Progenitor cell of endocrine pancreas (in vitro differentiated cells): ENCODE data around the gene RCAN2. TPM values are rescaled to one million over a fixed set of nuclear protein-coding genes. Genes with fewer than 3 reads are reported as not detected.

Experiments used
- DNase-seq: peaks from one replicate; pipeline ENCODE4 v3.0.0; 2021; ENCODE audit warnings: low spot score; ENCODE audit not compliant: unreplicated experiment
- H3K27ac Mint-ChIP-seq: 2 replicates; pipeline ENCODE4 v1.8.0; 2021; ENCODE audit warnings: mild to moderate bottlenecking, moderate library complexity, mixed read lengths
- H3K27me3 Mint-ChIP-seq: 2 replicates; pipeline ENCODE4 v1.8.0; 2021; ENCODE audit warnings: mixed read lengths
- H3K36me3 Mint-ChIP-seq: 2 replicates; pipeline ENCODE4 v1.8.0; 2022; ENCODE audit warnings: mixed read lengths; ENCODE audit not compliant: insufficient read depth
- H3K4me1 Mint-ChIP-seq: 2 replicates; pipeline ENCODE4 v1.8.0; 2021; ENCODE audit warnings: low read depth, mixed read lengths
- H3K4me3 Mint-ChIP-seq: 2 replicates; pipeline ENCODE4 v1.8.0; 2021; ENCODE audit warnings: low read depth, mild to moderate bottlenecking, moderate library complexity, mixed read lengths
- H3K9me3 Mint-ChIP-seq: 2 replicates; pipeline ENCODE4 v1.8.0; 2021; ENCODE audit warnings: low read depth, mixed read lengths
- total RNA-seq: library from RNA; stranded (reverse); gene quantifications from 2 replicates; pipeline ENCODE4 v1.2.1, GENCODE V29; 2021
- TF ChIP-seq, protein P1 (sequence below): fragments of 200-600 bp; sonication (generic); IDR thresholded peaks from one replicate; pipeline ENCODE4 v1.5.0; 2021; ENCODE audit warnings: antibody characterized with exemption, mild to moderate bottlenecking; ENCODE audit not compliant: unreplicated experiment

Gene RCAN2
- total RNA-seq, 1 donor from 2014 or later = 23.3 TPM

DNA sequence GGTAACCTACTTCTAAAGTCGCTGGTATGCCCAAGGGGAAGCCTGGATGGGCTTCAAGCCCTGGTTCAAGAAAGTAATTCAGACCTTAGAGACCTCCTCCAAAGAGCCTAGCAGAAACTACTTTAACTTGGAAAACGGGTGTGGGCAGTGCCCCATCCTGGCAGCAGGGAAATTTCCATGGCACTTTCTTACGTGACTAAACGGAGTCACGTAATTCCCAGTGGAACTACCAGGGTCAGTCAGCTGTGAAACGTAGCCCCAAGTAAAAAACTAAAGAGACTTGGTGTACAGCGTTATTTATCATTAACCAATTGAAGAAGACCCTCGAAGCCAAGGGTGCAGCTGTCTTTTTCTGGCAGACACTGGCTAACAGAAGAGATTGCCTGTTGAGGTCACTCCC, 114.0 kb downstream of the RCAN2 start:
- H3K4me3 Mint-ChIP-seq = no peak overlapping the region
- TF ChIP-seq, protein P1, sequence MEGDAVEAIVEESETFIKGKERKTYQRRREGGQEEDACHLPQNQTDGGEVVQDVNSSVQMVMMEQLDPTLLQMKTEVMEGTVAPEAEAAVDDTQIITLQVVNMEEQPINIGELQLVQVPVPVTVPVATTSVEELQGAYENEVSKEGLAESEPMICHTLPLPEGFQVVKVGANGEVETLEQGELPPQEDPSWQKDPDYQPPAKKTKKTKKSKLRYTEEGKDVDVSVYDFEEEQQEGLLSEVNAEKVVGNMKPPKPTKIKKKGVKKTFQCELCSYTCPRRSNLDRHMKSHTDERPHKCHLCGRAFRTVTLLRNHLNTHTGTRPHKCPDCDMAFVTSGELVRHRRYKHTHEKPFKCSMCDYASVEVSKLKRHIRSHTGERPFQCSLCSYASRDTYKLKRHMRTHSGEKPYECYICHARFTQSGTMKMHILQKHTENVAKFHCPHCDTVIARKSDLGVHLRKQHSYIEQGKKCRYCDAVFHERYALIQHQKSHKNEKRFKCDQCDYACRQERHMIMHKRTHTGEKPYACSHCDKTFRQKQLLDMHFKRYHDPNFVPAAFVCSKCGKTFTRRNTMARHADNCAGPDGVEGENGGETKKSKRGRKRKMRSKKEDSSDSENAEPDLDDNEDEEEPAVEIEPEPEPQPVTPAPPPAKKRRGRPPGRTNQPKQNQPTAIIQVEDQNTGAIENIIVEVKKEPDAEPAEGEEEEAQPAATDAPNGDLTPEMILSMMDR = no peak
- H3K9me3 Mint-ChIP-seq = no peaks in the 10 kb centered on the region
- no peak overlapping the region for H3K27ac Mint-ChIP-seq
- H3K27me3 Mint-ChIP-seq = no peaks in the 10 kb centered on the region
- no peak for DNase-seq
- no peaks in the 10 kb centered on the region for H3K36me3 Mint-ChIP-seq
- peaks cover 13% of the 10 kb centered on the region for H3K4me1 Mint-ChIP-seq

DNA sequence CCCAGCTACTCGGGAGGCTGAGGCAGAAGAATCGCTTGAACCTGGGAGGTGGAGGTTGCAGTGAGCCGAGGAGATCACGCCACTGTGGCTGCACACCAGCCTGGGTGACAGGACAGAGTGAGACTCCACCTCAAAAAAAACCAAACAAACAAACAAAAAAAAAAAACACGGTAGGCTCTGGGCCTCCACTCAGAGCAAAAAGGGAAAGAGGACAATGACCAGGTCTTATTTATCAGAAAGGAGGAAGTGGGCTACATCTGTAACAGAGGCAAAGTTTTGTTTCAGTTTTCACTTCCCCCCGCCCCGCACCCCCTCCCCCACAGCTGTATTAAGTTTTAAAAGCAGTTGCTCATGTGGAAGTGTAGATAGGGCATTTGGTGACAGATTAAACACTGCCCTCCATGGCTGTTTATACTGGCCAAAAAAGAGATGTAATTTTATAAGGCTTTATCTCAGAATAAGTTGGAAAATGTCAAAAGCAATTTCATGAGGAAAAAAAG, 114.6 kb downstream of the RCAN2 start:
- H3K4me1 Mint-ChIP-seq = peaks cover 11% of the 10 kb centered on the region
- H3K27ac Mint-ChIP-seq = no peak overlapping the region
- no peak overlapping the region for H3K4me3 Mint-ChIP-seq
- H3K36me3 Mint-ChIP-seq = no peaks in the 10 kb centered on the region
- no peaks in the 10 kb centered on the region for H3K27me3 Mint-ChIP-seq
- no peaks in the 10 kb centered on the region for H3K9me3 Mint-ChIP-seq
- no peak for DNase-seq
- TF ChIP-seq, protein P1 = no peak

- H3K27me3 Mint-ChIP-seq = no peaks in the 10 kb centered on the region
- H3K4me1 Mint-ChIP-seq = no peaks in the 10 kb centered on the region
- H3K4me3 Mint-ChIP-seq = no peak overlapping the region
- TF ChIP-seq, protein P1 = no peak
- H3K9me3 Mint-ChIP-seq = no peaks in the 10 kb centered on the region
- no peak overlapping the region for H3K27ac Mint-ChIP-seq
- no peaks in the 10 kb centered on the region for H3K36me3 Mint-ChIP-seq
- DNase-seq = no peak
Measured at GRCh38 chr6:46370622-46371021, 120.6 kb downstream of the RCAN2 start.

DNA sequence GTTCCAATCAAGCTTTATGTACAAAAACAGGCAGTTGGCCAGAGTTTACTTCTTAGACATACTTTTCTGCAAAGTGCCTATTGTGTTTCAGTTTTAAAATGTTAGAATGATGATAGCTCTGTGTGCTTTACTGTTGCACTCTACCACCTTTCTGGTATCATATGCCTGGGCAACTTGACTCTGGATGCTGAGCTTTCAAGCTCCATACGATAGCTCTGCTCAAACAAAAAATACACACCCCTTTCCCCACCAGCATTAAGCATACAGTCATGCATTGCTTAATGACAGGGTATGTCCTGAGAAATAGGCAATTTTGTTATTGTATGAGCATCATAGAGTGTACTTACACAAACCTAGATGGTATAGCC, 123.1 kb downstream of the RCAN2 start:
- DNase-seq = no peak
- TF ChIP-seq, protein P1 = no peak
- H3K27me3 Mint-ChIP-seq = no peaks in the 10 kb centered on the region
- H3K9me3 Mint-ChIP-seq = no peaks in the 10 kb centered on the region
- no peaks in the 10 kb centered on the region for H3K4me1 Mint-ChIP-seq
- H3K27ac Mint-ChIP-seq = no peak overlapping the region
- no peak overlapping the region for H3K4me3 Mint-ChIP-seq
- no peaks in the 10 kb centered on the region for H3K36me3 Mint-ChIP-seq

DNA sequence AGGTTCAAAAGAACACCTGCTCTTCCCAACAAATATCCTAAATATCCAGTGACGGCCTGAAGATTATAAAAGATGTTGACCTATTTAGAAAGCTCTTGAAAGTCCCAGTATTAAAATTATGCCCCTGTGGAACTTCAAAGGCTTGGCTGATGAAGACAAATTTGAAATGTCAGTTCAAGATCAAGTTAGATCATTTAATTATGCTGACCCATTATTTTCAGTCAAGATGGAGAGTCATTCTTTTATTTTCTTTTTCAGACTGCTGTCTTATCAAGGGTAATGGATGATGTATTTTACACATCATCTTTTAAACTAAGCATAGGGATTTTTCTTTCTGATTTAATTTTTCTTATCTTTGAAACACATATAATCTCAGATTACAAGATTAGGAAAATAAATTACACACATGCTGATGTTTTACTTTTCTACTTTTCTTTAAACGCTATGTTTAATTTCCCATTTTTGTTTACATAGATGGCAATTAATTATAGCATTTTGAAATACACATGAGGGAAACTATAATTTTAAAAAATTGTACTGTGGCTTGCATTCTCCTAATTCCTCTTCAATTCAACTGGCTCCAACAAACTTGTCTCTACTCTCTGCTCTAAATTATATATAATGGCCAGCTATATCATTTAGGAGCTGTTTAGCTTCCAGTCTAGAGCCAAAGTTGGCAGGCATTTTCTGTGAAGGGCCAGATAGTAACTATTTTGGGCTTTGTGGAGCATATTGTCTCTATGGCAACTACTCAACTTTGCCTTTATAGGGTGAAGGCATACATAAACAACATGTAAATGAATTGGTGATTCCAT, 123.7 kb downstream of the RCAN2 start:
- Mint-ChIP-seq H3K27ac (no peak overlapping the region), H3K27me3 (no peaks in the 10 kb centered on the region), H3K36me3 (no peaks in the 10 kb centered on the region), H3K4me3 (no peak overlapping the region), H3K9me3 (no peaks in the 10 kb centered on the region), H3K4me1 (no peaks in the 10 kb centered on the region)
- DNase-seq = no peak
- TF ChIP-seq, protein P1 = no peak
